NCI-H1417 (cell line): Measurements from ENCODE around the gene GLIS1.

Source experiments
- DNase-seq, 3 experiments: peaks; one replicate each; lab custom pipeline; 2025; lab: John Stamatoyannopoulos, UW

Gene GLIS1

GRCh38 chr1:53463961-53464899, 274.7 kb downstream of the GLIS1 start:
- DNase-seq = no peak

GRCh38 chr1:53462769-53463501, 276.0 kb downstream of the GLIS1 start:
- DNase-seq = peak in 1 of 3 experiments; percentile 39

- peak in 1 of 3 experiments; percentile 59 for DNase-seq
These were observed 276.8 kb downstream of the GLIS1 start for GRCh38 chr1:53462193-53462592.

GRCh38 chr1:53461323-53462044, 277.5 kb downstream of the GLIS1 start:
- no peak for DNase-seq

GRCh38 chr1:53460666-53461322, 278.2 kb downstream of the GLIS1 start:
- no peak for DNase-seq

- no peak for DNase-seq
These were observed 278.7 kb downstream of the GLIS1 start for GRCh38 chr1:53460211-53460634.

- DNase-seq = no peak
These were observed 279.4 kb downstream of the GLIS1 start, which contains the start of gene DMRTB1 for GRCh38 chr1:53459321-53460175. Gene DMRTB1, plus strand, starts transcription at chr1:53459399. Its CDS starts 55 bp downstream, at chr1:53459454.

GRCh38 chr1:53458634-53459033, 280.3 kb downstream of the GLIS1 start:
- no peak for DNase-seq
